Coronary artery (tissue), 2 donors: Measurements from ENCODE around the gene NT5C2.
"Not testable (repeated sequence)": the region's sequence is repeated elsewhere in the genome, so short reads cannot be mapped to it uniquely, and the experiment has no call there.

Source experiments
- DNase-seq: peaks from one replicate; pipeline ENCODE4 v3.0.0-alpha.2; 2017; ENCODE audit warnings: low spot score
- H3K27ac ChIP-seq, 2 donors: fragments of 200-600 bp; sonication (generic); one replicate each; pipeline ENCODE4 v1.5.1; 2016 to 2019
- H3K4me3 ChIP-seq: fragments of 200-600 bp; sonication (generic); 2 replicates; pipeline ENCODE4 v1.5.1; 2016; ENCODE audit warnings: mild to moderate bottlenecking, moderate library complexity
- CTCF ChIP-seq: fragments of 200-600 bp; sonication (generic); IDR thresholded peaks from one replicate; pipeline ENCODE4 v1.5.1; 2019; ENCODE audit warnings: antibody characterized with exemption

The NT5C2 gene

GRCh38 chr10:103145046-103145445 is 48.0 kb downstream of the NT5C2 start:
- Histone ChIP-seq H3K4me3 (peak overlapping the region; percentile 15), H3K27ac (peak overlapping the region; percentile 53 to 76)
- no peak for TF ChIP-seq CTCF

GRCh38 chr10:103144041-103144440 is 49.0 kb downstream of the NT5C2 start:
- H3K4me3 ChIP-seq = no peak overlapping the region
- DNase-seq = no peak
- peak overlapping the region; percentile 25 to 48 for H3K27ac ChIP-seq
- TF ChIP-seq CTCF = no peak

More at GRCh38 chr10:103145046-103145445, 48.0 kb downstream of the NT5C2 start:
- no peak for DNase-seq

DNA sequence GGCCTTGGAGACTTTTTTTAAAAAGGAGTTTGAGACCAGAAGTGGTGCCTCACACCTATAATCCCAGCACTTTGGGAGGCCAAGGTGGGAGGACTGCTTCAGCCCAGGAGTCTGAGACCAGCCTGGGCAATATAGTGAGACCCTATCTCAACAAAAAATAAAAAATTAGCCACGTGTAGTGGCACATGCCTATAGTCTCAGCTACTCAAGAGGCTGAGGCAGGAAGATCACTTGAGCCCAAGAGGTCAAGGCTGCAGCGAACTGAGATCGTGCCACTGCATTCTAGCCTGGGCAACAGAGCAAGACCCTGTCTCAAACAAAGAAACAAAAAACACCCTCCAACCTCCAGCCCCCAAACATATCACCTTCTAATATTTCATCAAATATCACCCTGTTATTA is 49.4 kb downstream of the NT5C2 start:
- H3K27ac ChIP-seq = peak overlapping the region; percentile 25 to 48
- not testable (repeated sequence) for H3K4me3 ChIP-seq, DNase-seq

- no peak overlapping the region for H3K4me3 ChIP-seq
- no peak for TF ChIP-seq CTCF
- no peak for DNase-seq
- no peak overlapping the region for H3K27ac ChIP-seq
Measured at GRCh38 chr10:103141950-103142349, 51.1 kb downstream of the NT5C2 start.

- TF ChIP-seq CTCF = no peak
Measured at GRCh38 chr10:103140469-103140868, 52.6 kb downstream of the NT5C2 start.

DNA sequence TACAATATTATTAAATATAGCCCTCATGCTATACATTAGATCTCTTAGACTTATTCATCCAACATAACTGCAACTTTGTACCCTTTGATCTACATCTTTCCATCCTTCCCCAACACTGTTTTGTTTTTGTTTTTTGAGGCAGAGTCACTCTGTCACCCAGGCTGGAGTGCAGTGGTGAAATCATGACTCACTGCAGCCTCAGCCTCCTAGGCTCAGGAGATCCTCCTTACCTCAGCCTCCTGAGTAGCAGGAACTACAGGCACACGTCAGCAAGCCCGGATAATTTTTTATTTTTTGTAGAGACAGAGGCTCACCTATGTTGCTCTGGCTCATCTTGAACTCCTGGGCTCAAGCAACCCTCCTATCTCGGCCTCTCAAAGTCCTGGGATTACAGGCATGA is 53.3 kb downstream of the NT5C2 start:
- TF ChIP-seq CTCF = no peak
- Histone ChIP-seq H3K4me3 (no peak overlapping the region), H3K27ac (no peak overlapping the region)
- no peak for DNase-seq

More at GRCh38 chr10:103140469-103140868, 52.6 kb downstream of the NT5C2 start:
- no peak overlapping the region for H3K4me3 ChIP-seq
- no peak for DNase-seq
- H3K27ac ChIP-seq = no peak overlapping the region

DNA sequence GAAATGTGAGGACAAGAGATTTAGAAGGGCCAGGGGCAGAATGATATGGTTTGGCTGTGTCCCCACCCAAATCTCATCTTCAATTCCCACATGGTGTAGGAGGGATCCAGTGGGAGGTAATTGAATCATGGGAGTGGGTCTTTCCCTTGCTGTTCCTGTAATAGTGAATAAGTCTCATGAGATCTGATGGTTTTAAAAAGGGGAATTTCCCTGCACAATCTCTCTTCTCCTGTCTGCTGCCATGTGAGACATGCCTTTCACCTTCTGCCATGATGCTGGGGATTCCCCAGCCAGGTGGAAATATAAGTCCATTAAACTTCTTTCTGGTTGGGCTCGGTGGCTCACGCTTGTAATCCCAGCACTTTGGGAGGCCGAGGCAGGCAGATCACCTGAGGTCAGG is 57.9 kb downstream of the NT5C2 start:
- DNase-seq, H3K4me3 ChIP-seq: not testable (repeated sequence)
- peak overlapping the region in 1 of 2 donors; percentile 22 for H3K27ac ChIP-seq

DNA sequence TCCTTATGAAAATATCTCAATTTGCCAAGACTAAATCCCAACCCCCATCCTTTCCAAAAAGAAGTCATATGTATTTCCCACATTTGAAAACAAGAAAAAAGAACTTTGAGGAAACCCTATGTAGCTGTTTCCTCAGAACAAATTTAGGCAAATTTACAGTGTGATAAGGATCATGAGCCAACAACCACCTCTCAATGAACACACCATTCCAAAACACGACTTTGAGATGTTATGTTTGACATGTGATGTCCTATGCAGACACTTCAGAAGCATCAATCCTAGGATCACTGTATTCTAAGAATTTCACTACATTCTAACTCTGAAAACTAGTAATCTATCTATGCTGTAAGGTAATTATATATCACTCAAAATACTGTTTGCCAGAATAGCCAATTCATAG is 62.2 kb downstream of the NT5C2 start:
- H3K27ac ChIP-seq = no peak overlapping the region

DNA sequence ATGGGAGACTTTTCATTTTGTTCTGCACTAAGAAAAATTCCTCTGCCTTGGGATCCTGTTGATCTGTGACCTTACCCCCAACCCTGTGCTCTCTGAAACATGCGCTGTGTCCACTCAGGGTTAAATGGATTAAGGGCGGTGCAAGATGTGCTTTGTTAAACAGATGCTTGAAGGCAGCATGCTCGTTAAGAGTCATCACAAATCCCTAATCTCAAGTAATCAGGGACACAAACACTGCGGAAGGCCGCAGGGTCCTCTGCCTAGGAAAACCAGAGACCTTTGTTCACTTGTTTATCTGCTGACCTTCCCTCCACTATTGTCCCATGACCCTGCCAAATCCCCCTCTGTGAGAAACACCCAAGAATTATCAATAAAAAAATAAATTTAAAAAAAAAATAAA is 62.9 kb downstream of the NT5C2 start:
- H3K27ac ChIP-seq, DNase-seq, H3K4me3 ChIP-seq: not testable (repeated sequence)

More for the DNA sequence above, 62.2 kb downstream of the NT5C2 start:
- H3K4me3 ChIP-seq = no peak overlapping the region
- TF ChIP-seq CTCF = no peak
- DNase-seq = no peak
